Stimulated activated CD4-positive, alpha-beta T cell treated with anti-CD3 and anti-CD28 coated beads, Interleukin-12 subunit alpha, Interleukin-12 subunit beta, amount 100 ng/mL, for 48 hours (primary cell): Measurements from ENCODE around the gene TAF4.
A peak's percentile ranks its signal among the peaks of the same experiment; 100 is the strongest.

Experiments used
- DNase-seq, 3 donors: peaks; one replicate each; pipeline ENCODE4 v3.0.0-alpha.2; 2020; ENCODE audit warnings: low read depth in 2 of 3, low spot score in 1 of 3

Gene TAF4

DNA sequence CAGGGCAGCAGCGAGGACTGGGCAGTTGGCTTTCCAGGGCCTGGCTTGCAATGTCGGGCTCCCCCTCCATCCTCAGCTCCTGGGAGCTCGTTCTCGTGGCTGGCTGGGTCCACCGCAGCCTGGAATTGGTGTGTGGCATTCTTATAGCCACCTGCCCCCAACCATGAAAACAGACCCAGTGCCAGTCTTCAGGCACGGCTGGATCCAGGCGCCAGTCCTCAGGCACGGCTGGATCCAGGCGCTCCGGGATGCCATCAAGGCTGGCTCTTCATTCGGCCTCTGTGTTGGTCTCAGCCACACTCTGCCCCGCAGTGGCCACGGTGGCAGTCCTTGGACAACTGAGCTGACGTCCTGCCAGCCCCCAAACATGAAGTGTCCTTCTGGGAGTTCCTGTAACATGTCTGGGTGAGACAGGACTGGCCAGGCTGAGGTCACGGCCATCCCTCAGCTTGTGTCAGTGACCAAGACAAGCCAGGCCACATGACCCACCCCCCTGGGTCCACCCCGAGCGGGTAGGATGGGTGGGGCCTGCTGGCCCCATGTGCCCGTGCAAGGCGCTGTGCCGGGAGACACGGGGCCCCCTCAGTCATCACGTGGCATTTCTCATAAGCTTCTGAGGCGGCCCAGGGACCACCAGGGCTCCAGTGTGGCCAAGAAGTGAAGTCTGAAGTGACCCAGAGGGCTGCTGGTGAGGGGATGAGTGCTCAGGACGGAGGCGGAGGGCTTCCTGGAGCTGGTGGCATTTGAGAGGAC lies 99.0 kb downstream of the TAF4 start:
- no peak for DNase-seq

- DNase-seq = no peak
Measured at GRCh38 chr20:61965606-61966491, 99.8 kb downstream of the TAF4 start.

DNA sequence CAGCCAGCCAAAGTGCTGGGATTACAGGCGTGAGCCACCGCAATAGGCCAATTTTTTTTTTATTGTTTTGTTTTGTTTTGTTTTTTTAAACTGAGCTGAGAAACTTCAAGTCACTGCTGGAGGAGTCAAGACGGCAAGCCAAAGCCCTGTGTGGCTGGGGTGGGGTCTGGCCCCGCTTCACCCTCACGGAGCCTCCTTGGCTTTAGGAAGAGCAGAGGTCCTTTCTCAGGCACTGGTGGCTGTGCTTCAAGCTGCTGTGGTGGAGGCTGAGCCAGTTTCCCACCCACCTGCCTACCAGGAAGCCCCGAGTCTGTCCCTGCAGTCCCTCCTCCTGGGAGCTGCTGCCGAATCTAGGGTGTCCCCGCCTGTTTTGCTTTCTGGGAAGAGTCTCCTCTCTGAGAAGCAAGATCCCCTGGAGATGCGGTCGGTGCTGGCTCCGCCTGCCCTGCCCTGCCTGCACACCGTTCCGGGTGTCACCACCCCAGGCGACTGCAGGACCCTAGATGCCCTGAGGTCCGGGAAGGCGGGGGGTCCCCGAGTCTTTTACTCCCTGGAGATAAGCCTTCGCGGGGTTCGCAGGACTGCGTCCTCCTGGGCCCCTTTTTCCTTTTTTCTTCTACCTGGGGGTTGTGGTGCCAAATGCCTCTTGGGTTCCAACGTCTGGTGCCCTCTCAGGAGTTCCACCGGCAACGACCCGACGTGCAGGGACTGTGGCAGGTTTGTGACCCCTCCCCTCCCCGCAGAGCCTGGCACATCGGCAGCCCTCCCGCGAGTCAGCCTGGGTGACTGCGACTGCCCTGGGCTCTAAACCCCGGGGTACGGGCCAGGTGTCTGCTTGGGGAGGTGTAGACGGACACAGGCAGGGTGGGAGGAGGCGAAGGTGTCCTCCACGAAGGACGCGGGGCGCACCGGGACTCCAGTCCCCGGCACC lies 100.7 kb downstream of the TAF4 start:
- DNase-seq = no peak

- no peak for DNase-seq
Measured at GRCh38 chr20:61963885-61964674, 101.6 kb downstream of the TAF4 start.

GRCh38 chr20:61963149-61963548 lies 102.5 kb downstream of the TAF4 start:
- no peak for DNase-seq

- DNase-seq = no peak
Measured at GRCh38 chr20:61960836-61961235, 104.8 kb downstream of the TAF4 start.

- no peak for DNase-seq
Measured at GRCh38 chr20:61958773-61959700, 106.6 kb downstream of the TAF4 start.

- peak in 1 of 3 donors; percentile 13 for DNase-seq
Measured at GRCh38 chr20:61957961-61958715, 107.5 kb downstream of the TAF4 start.

GRCh38 chr20:61956396-61957342 lies 109.0 kb downstream of the TAF4 start:
- no peak for DNase-seq

GRCh38 chr20:61955668-61956395 lies 109.8 kb downstream of the TAF4 start:
- DNase-seq = no peak

DNA sequence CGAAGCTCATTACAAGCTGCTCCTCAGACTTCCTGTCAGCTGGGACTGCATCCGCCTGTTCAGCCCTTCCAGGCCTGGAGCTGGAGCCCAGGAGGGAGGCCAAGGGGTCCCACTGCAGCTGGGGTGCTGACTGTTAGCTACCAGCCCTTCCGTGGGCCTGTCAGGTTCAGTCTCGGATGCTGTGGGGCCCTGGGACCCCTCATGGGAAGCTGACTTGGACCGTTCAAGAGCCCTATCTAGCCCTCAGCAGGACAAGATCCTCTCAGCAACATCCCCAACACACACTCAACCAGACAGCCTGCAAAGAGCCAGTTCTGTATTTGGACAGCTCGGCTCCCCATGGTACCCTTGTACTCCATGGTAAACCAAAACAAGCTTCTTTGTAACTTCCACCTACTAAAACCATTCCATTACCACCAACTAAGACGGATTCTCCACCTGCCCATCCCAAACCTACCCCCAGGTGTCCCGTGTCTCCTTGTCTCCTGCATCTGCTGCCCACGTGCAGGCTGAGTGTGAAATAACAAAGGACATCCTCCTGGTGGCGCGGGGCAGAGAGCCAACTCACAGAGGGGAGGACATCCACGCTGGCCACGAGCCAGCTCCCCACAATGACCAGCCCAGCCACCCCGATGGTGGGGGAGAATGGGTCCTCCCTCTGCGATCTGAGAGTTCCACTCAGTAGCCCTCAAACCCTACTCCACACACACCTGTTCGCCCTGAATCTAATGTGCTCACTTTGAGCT lies 111.2 kb downstream of the TAF4 start:
- DNase-seq = no peak

- DNase-seq = no peak
Measured at GRCh38 chr20:61953037-61954021, 112.4 kb downstream of the TAF4 start.

GRCh38 chr20:61951695-61952533 lies 113.8 kb downstream of the TAF4 start:
- no peak for DNase-seq

GRCh38 chr20:61950641-61951071 lies 115.0 kb downstream of the TAF4 start:
- no peak for DNase-seq
